OCI-LY7 (cell line): Measurements from ENCODE around the gene GTF3C2.

Experiments used
- EZH2phosphoT487 ChIP-seq: fragments of 200-600 bp; sonication (generic); IDR thresholded peaks from 2 replicates; pipeline ENCODE4 v1.6.1; 2018; ENCODE audit warnings: low read depth, borderline replicate concordance, mild to moderate bottlenecking, mixed run types, antibody characterized with exemption, low read length, moderate library complexity, mixed read lengths
- TF ChIP-seq, protein P1 (sequence below): fragments of 200-600 bp; sonication (generic); conservative IDR thresholded peaks from 2 replicates; pipeline ENCODE4 v1.5.1; 2014; ENCODE audit warnings: mild to moderate bottlenecking, antibody characterized with exemption, low read length, moderate library complexity, mixed read lengths

DNA sequence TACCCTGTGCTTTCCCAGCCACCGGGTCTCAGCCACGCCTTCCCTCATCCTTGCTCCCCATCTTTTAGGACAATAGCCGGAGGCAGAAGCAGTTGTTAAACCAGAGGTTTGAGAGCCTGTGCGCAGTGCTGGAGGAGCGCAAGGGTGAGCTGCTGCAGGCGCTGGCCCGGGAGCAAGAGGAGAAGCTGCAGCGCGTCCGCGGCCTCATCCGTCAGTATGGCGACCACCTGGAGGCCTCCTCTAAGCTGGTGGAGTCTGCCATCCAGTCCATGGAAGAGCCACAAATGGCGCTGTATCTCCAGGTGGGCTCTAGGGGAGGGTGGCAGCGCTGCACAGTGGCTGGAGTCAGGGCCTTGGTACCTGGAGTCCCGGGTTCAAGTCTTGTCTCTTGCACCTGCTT, 51.0 kb downstream of the GTF3C2 start:
- TF ChIP-seq, protein P1, sequence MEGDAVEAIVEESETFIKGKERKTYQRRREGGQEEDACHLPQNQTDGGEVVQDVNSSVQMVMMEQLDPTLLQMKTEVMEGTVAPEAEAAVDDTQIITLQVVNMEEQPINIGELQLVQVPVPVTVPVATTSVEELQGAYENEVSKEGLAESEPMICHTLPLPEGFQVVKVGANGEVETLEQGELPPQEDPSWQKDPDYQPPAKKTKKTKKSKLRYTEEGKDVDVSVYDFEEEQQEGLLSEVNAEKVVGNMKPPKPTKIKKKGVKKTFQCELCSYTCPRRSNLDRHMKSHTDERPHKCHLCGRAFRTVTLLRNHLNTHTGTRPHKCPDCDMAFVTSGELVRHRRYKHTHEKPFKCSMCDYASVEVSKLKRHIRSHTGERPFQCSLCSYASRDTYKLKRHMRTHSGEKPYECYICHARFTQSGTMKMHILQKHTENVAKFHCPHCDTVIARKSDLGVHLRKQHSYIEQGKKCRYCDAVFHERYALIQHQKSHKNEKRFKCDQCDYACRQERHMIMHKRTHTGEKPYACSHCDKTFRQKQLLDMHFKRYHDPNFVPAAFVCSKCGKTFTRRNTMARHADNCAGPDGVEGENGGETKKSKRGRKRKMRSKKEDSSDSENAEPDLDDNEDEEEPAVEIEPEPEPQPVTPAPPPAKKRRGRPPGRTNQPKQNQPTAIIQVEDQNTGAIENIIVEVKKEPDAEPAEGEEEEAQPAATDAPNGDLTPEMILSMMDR, result no peak
- TF ChIP-seq EZH2phosphoT487, result no peak
